ENCODE data around the gene CMA1. TPM values are rescaled to one million over a fixed set of nuclear protein-coding genes. Genes with fewer than 3 reads are reported as not detected.
"Not testable (repeated sequence)": the region's sequence is repeated elsewhere in the genome, so short reads cannot be mapped to it uniquely, and the experiment has no call there.

Gene CMA1
- total RNA-seq, 2 experiments from 2014 or later = not detected

- ChIA-PET CTCF (no interaction called here), POLR2A (no interaction called here)
Measured at GRCh38 chr14:24473211-24473610, 34.9 kb downstream of the CMA1 start.

- POLR2A ChIA-PET, CTCF ChIA-PET: not testable (repeated sequence)
Measured at GRCh38 chr14:24470450-24470849, 37.6 kb downstream of the CMA1 start.

GRCh38 chr14:24465805-24466204, 42.3 kb downstream of the CMA1 start:
- POLR2A ChIA-PET = no interaction called here
- CTCF ChIA-PET = no interaction called here

- POLR2A ChIA-PET = no interaction called here
- CTCF ChIA-PET = interaction anchor here (1.2 kb wide), 1 partner anchor 17 kb away, joined by 3 read pairs; no protein-coding TSS in a partner anchor
Measured at GRCh38 chr14:24465368-24465767, 42.7 kb downstream of the CMA1 start.

- ChIA-PET CTCF (interaction anchor here (1.2 kb wide), 1 partner anchor 18 kb away, joined by 3 read pairs; no protein-coding TSS in a partner anchor), POLR2A (no interaction called here)
Measured at GRCh38 chr14:24463884-24464785, 43.9 kb downstream of the CMA1 start.

- ChIA-PET CTCF (no interaction called here), POLR2A (no interaction called here)
Measured at GRCh38 chr14:24463017-24463883, 44.8 kb downstream of the CMA1 start.

GRCh38 chr14:24461336-24461735, 46.7 kb downstream of the CMA1 start:
- CTCF ChIA-PET = no interaction called here
- POLR2A ChIA-PET = no interaction called here

GRCh38 chr14:24459331-24459730, 48.7 kb downstream of the CMA1 start:
- ChIA-PET CTCF (no interaction called here), POLR2A (no interaction called here)

GRCh38 chr14:24458736-24459135, 49.3 kb downstream of the CMA1 start:
- CTCF ChIA-PET = no interaction called here

GRCh38 chr14:24456980-24457379, 51.1 kb downstream of the CMA1 start:
- POLR2A ChIA-PET = no interaction called here
- CTCF ChIA-PET = no interaction called here

More at GRCh38 chr14:24458736-24459135, 49.3 kb downstream of the CMA1 start:
- POLR2A ChIA-PET = no interaction called here

Other genes with a start within 250 kb of the CMA1 start
- 1 to 10 TPM; 2.6 to 3.2 TPM for gene TGM1, start 245.1 kb downstream of the CMA1 start, total RNA-seq
- 10 to 100 TPM; 33.0 to 37.9 TPM for gene RABGGTA, start 236.7 kb downstream of the CMA1 start, total RNA-seq
- 1 to 10 TPM; 7.8 to 9.0 TPM for gene DHRS1, start 208.5 kb downstream of the CMA1 start, total RNA-seq
- gene NOP9, start 208.4 kb downstream of the CMA1 start, total RNA-seq = 10 to 100 TPM; 46.1 to 49.3 TPM
- gene CIDEB, start 200.3 kb downstream of the CMA1 start, total RNA-seq = 10 to 100 TPM; 14.2 to 14.4 TPM
- gene LTB4R2, start 198.1 kb downstream of the CMA1 start, total RNA-seq = 10 to 100 TPM in 1 of 2 experiments, 1 to 10 TPM in 1; 9.3 to 10.4 TPM
- gene LTB4R, start 196.8 kb downstream of the CMA1 start, total RNA-seq = 10 to 100 TPM; 12.5 to 13.7 TPM
- gene ADCY4, start 173.2 kb downstream of the CMA1 start, total RNA-seq = 1 to 10 TPM in 1 of 2 experiments, under 1 TPM in 1; 0.78 to 1.3 TPM
- 1 to 10 TPM; 8.2 to 9.7 TPM for gene RIPK3, start 168.3 kb downstream of the CMA1 start, total RNA-seq
- under 1 TPM; 0.78 to 0.93 TPM for gene NFATC4, start 140.1 kb downstream of the CMA1 start, total RNA-seq
- under 1 TPM; 0.06 TPM for gene NYNRIN, start 109.3 kb downstream of the CMA1 start, total RNA-seq
- 1 to 10 TPM; 8.1 to 8.9 TPM for gene CBLN3, start 78.6 kb downstream of the CMA1 start, total RNA-seq
- 10 to 100 TPM; 53.4 to 57.9 TPM for gene KHNYN, start 78.3 kb downstream of the CMA1 start, total RNA-seq
- gene SDR39U1, start 65.5 kb downstream of the CMA1 start, total RNA-seq = 10 to 100 TPM; 53.2 to 59.0 TPM
- not detected for gene CTSG, start 68.0 kb upstream of the CMA1 start, total RNA-seq
- 100 to 1,000 TPM; 151 to 156 TPM for gene GZMH, start 101.4 kb upstream of the CMA1 start, total RNA-seq
- 1,000 to 10,000 TPM; 6,616 to 6,714 TPM for gene GZMB, start 125.9 kb upstream of the CMA1 start, total RNA-seq